AG10803 (cell line): ENCODE measurements around the gene LAPTM5.
A peak's percentile ranks its signal among the peaks of the same experiment; 100 is the strongest.

ENCODE experiments used
- DNase-seq: peaks from one replicate; pipeline ENCODE4 v3.0.0; 2010; ENCODE audit warnings: low read depth
- H3K4me3 ChIP-seq: 2 replicates; pipeline ENCODE4 v1.5.1; 2011; ENCODE audit warnings: mild to moderate bottlenecking, low read length, control low read depth
- CTCF ChIP-seq: conservative IDR thresholded peaks from 2 replicates; pipeline ENCODE4 v1.5.1; 2011; ENCODE audit warnings: mild to moderate bottlenecking, low read length, control low read depth, inconsistent platforms

Gene LAPTM5

GRCh38 chr1:30715216-30715615 is 42.4 kb downstream of the LAPTM5 start:
- H3K4me3 ChIP-seq, result no peak overlapping the region
- TF ChIP-seq CTCF, result peak; percentile 46
- DNase-seq, result no peak

- DNase-seq, result no peak
- no peak overlapping the region for H3K4me3 ChIP-seq
- no peak for TF ChIP-seq CTCF
These were observed 43.0 kb downstream of the LAPTM5 start for GRCh38 chr1:30714536-30715090.

GRCh38 chr1:30714025-30714424 is 43.5 kb downstream of the LAPTM5 start:
- no peak for DNase-seq
- no peak overlapping the region for H3K4me3 ChIP-seq
- no peak for TF ChIP-seq CTCF

- TF ChIP-seq CTCF, result no peak
- peak; percentile 33 for DNase-seq
- H3K4me3 ChIP-seq, result no peak overlapping the region
These were observed 44.3 kb downstream of the LAPTM5 start for GRCh38 chr1:30713311-30713710.

- TF ChIP-seq CTCF, result no peak
- H3K4me3 ChIP-seq, result no peak overlapping the region
- DNase-seq, result no peak
These were observed 45.0 kb downstream of the LAPTM5 start for GRCh38 chr1:30712583-30712982.

GRCh38 chr1:30710407-30710806 is 47.2 kb downstream of the LAPTM5 start:
- TF ChIP-seq CTCF, result no peak
- H3K4me3 ChIP-seq, result no peak overlapping the region
- DNase-seq, result no peak

GRCh38 chr1:30708361-30708728 is 49.2 kb downstream of the LAPTM5 start:
- no peak for TF ChIP-seq CTCF
- no peak for DNase-seq
- no peak overlapping the region for H3K4me3 ChIP-seq
